Panc1 (cell line): ENCODE results near the gene DBX1. TPM values are rescaled to one million over a fixed set of nuclear protein-coding genes. Genes with fewer than 3 reads are reported as not detected.
"Not testable (repeated sequence)": the region's sequence is repeated elsewhere in the genome, so short reads cannot be mapped to it uniquely, and the experiment has no call there.

Experiments
- ATAC-seq: fragments of 200-7000 bp; cut with Tn5 transposase; 2 replicates; pipeline ENCODE4 v1.9.1; 2020; ENCODE audit warnings: mild to moderate bottlenecking, moderate library complexity
- BruUV-seq: library from RNA; stranded (reverse); fragments of 400-500 nt; replicated peaks from 2 replicates; lab custom pipeline; 2021; lab: Mats Ljungman, UMichigan
- CTCF ChIA-PET: fragments of 300-600 bp; sonication (Branson Sonifier 250); formaldehyde crosslinking; loops from one replicate; lab custom pipeline; 2022; ENCODE audit warnings: antibody characterized with exemption; lab: Charles Lee
- POLR2A ChIA-PET: fragments of 300-600 bp; sonication (Branson Sonifier 250); formaldehyde crosslinking; loops from one replicate; lab custom pipeline; 2022; ENCODE audit warnings: antibody characterized with exemption; lab: Charles Lee
- DNase-seq: peaks from one replicate; pipeline ENCODE4 v3.0.0-alpha.2; 2010; ENCODE audit warnings: low read depth, low spot score
- H3K27ac ChIP-seq: 2 replicates; pipeline ENCODE4 v1.5.1; 2011; ENCODE audit warnings: mild to moderate bottlenecking, low read length, inconsistent platforms
- H3K27me3 ChIP-seq: fragments of 200-500 bp; sonication (Bioruptor generic); 2 replicates; pipeline ENCODE4 v1.6.0; 2014; ENCODE audit warnings: low read length, inconsistent platforms; ENCODE audit not compliant: control insufficient read depth, insufficient read depth
- H3K36me3 ChIP-seq: fragments of 200-500 bp; sonication (Bioruptor generic); 2 replicates; pipeline ENCODE4 v1.5.1; 2014; ENCODE audit warnings: inconsistent platforms, mild to moderate bottlenecking, low read length, moderate library complexity; ENCODE audit not compliant: control insufficient read depth, insufficient read depth
- H3K4me1 ChIP-seq: 2 replicates; pipeline ENCODE4 v1.5.1; 2011; ENCODE audit warnings: inconsistent platforms, mild to moderate bottlenecking, low read length, moderate library complexity; ENCODE audit not compliant: control insufficient read depth, insufficient read depth
- H3K4me3 ChIP-seq, 2 experiments: 2 replicates each; pipeline ENCODE4 v1.5.1; 2011 to 2012; ENCODE audit warnings: low read depth in 2 of 2, low read length in 2 of 2, mild to moderate bottlenecking in 2 of 2, inconsistent platforms in 1 of 2, moderate library complexity in 1 of 2
- H3K9me3 ChIP-seq: fragments of 200-500 bp; sonication (Bioruptor generic); 2 replicates; pipeline ENCODE4 v1.5.1; 2014; ENCODE audit warnings: low read depth, mild to moderate bottlenecking, inconsistent platforms, low read length, moderate library complexity; ENCODE audit not compliant: control insufficient read depth, insufficient read depth
- POLR2AphosphoS5 ChIP-seq: IDR thresholded peaks from 2 replicates; pipeline ENCODE4 v1.6.1; 2012; ENCODE audit warnings: mild to moderate bottlenecking, low read depth, low read length, moderate library complexity
- SIN3A ChIP-seq: IDR thresholded peaks from 2 replicates; pipeline ENCODE4 v1.6.1; 2012; ENCODE audit warnings: low read depth, mild to moderate bottlenecking, low read length, moderate library complexity, borderline replicate concordance; ENCODE audit not compliant: insufficient read depth
- TCF7L2 ChIP-seq: IDR thresholded peaks from 2 replicates; pipeline ENCODE4 v1.6.1; 2011; ENCODE audit warnings: mild to moderate bottlenecking, low read depth, low read length, inconsistent platforms
- in situ Hi-C: cut with HindIII; loops from 2 replicates; pipeline ENCODE4 v1.10.0; 2016; ENCODE audit warnings: low sequenced_read_pairs, low pct_unique_long_range_greater_than_20kb
- intact Hi-C: fragments of 100-400 bp; cut with micrococcal nuclease; formaldehyde crosslinking; loops from one replicate; pipeline ENCODE4 v1.10.0; 2022; ENCODE audit not compliant: unreplicated experiment
- total RNA-seq: library from RNA; stranded (reverse); gene quantifications from one replicate; pipeline ENCODE4 v1.2.1, GENCODE V29; 2021; ENCODE audit not compliant: unreplicated experiment
- TF ChIP-seq, protein P1 (sequence below): fragments of 450-650 bp; IDR thresholded peaks from 2 replicates; pipeline ENCODE4 v1.5.1; 2017; ENCODE audit warnings: mild to moderate bottlenecking
- TF ChIP-seq, protein P2 (sequence below), 2 experiments: IDR thresholded peaks; 2 replicates each; pipeline ENCODE4 v1.6.1; 2011 to 2012; ENCODE audit warnings: low read depth in 2 of 2, control low read depth in 1 of 2, low read length in 1 of 2, mild to moderate bottlenecking in 1 of 2, moderate library complexity in 1 of 2; ENCODE audit not compliant: insufficient read depth in 1 of 2

Gene DBX1
- total RNA-seq, 1 experiment from 2014 or later = not detected

DNA sequence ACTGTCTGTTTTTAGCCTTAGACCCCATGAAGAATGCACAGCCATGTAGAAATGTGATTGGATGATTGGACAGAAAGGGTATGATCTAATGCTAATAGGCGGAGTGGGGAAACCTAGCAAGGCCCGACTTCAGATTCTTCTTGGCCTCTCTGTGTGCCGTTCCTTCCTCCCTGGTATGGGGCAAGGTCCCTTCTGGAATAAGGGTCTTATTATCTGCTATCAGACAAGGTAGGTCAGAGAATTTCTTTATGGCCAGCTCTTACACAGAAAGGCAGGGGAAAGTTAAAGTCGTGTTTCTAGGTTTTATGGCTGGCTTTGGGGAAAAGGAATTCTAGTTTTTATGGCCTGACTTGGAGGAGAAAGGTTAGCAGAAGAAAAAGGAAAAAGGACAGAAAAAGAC lies 30.6 kb downstream of the DBX1 start:
- CTCF ChIA-PET = no interaction called here

DNA sequence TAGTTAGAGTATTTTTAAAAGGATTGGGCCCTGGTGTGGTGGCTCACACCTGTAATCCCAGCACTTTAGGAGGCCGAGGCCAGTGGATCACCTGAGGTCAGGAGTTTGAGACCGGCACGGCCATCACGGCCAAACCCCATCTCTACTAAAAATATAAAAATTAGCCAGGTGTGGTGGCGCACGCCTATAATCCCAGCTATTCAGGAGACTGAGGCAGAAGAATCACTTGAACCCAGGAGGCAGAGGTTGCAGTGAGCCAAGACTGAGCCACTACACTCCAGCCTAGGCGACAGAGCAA lies 31.8 kb downstream of the DBX1 start:
- H3K9me3 ChIP-seq, DNase-seq, H3K4me3 ChIP-seq, H3K27me3 ChIP-seq, ATAC-seq, H3K27ac ChIP-seq, in situ Hi-C loops, BruUV-seq, H3K4me1 ChIP-seq, H3K36me3 ChIP-seq: not testable (repeated sequence)
- TF ChIP-seq, protein P1, sequence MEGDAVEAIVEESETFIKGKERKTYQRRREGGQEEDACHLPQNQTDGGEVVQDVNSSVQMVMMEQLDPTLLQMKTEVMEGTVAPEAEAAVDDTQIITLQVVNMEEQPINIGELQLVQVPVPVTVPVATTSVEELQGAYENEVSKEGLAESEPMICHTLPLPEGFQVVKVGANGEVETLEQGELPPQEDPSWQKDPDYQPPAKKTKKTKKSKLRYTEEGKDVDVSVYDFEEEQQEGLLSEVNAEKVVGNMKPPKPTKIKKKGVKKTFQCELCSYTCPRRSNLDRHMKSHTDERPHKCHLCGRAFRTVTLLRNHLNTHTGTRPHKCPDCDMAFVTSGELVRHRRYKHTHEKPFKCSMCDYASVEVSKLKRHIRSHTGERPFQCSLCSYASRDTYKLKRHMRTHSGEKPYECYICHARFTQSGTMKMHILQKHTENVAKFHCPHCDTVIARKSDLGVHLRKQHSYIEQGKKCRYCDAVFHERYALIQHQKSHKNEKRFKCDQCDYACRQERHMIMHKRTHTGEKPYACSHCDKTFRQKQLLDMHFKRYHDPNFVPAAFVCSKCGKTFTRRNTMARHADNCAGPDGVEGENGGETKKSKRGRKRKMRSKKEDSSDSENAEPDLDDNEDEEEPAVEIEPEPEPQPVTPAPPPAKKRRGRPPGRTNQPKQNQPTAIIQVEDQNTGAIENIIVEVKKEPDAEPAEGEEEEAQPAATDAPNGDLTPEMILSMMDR = peak; percentile 59
- POLR2A ChIA-PET = interaction anchor here (0.6 kb wide), 1 partner anchor 230 kb away, joined by 6 read pairs; no protein-coding TSS in a partner anchor
- intact Hi-C loops = loop anchor here (1.0 to 5.0 kb wide), 3 partner anchors 209 to 484 kb away; no protein-coding TSS in a partner anchor
- CTCF ChIA-PET = interaction anchor here (1.1 to 2.2 kb wide), 3 partner anchors 48 to 226 kb away, joined by 3 to 19 read pairs (median 4); no protein-coding TSS in a partner anchor

More for the DNA sequence above, 30.6 kb downstream of the DBX1 start:
- no peaks in the 10 kb centered on the region for H3K36me3 ChIP-seq
- H3K27me3 ChIP-seq = no peaks in the 10 kb centered on the region
- H3K4me3 ChIP-seq = no peak overlapping the region
- TF ChIP-seq POLR2AphosphoS5 (no peak), TCF7L2 (no peak), SIN3A (no peak)
- TF ChIP-seq, protein P2, sequence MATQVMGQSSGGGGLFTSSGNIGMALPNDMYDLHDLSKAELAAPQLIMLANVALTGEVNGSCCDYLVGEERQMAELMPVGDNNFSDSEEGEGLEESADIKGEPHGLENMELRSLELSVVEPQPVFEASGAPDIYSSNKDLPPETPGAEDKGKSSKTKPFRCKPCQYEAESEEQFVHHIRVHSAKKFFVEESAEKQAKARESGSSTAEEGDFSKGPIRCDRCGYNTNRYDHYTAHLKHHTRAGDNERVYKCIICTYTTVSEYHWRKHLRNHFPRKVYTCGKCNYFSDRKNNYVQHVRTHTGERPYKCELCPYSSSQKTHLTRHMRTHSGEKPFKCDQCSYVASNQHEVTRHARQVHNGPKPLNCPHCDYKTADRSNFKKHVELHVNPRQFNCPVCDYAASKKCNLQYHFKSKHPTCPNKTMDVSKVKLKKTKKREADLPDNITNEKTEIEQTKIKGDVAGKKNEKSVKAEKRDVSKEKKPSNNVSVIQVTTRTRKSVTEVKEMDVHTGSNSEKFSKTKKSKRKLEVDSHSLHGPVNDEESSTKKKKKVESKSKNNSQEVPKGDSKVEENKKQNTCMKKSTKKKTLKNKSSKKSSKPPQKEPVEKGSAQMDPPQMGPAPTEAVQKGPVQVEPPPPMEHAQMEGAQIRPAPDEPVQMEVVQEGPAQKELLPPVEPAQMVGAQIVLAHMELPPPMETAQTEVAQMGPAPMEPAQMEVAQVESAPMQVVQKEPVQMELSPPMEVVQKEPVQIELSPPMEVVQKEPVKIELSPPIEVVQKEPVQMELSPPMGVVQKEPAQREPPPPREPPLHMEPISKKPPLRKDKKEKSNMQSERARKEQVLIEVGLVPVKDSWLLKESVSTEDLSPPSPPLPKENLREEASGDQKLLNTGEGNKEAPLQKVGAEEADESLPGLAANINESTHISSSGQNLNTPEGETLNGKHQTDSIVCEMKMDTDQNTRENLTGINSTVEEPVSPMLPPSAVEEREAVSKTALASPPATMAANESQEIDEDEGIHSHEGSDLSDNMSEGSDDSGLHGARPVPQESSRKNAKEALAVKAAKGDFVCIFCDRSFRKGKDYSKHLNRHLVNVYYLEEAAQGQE (IDR thresholded peaks at IDR 0.05; ENCODE audit: insufficient read depth in 1 of 2, low read depth in 2 of 2, low read length in 1 of 2) = no peak
- TF ChIP-seq, protein P1 = no peak
- BruUV-seq = no TSS peak
- ATAC-seq (no peak), DNase-seq (no peak)
- no peaks in the 10 kb centered on the region for H3K4me1 ChIP-seq
- in situ Hi-C loops = no loop called here
- H3K9me3 ChIP-seq = no peaks in the 10 kb centered on the region
- POLR2A ChIA-PET = no interaction called here
- H3K27ac ChIP-seq = no peak overlapping the region
- intact Hi-C loops = loop anchor here (5.0 to 10.0 kb wide), 2 partner anchors 483 to 575 kb away; no protein-coding TSS in a partner anchor
